Smooth muscle cell (in vitro differentiated cells): ENCODE measurements around the gene HDAC9. TPM values are rescaled to one million over a fixed set of nuclear protein-coding genes. Genes with fewer than 3 reads are reported as not detected.

Source experiments
- DNase-seq: peaks from one replicate; lab custom pipeline; 2025; ENCODE audit not compliant: unreplicated experiment; lab: John Stamatoyannopoulos, UW
- H2AFZ ChIP-seq: fragments of 200-600 bp; sonication (generic); 2 replicates; pipeline ENCODE4 v1.6.0; 2016; ENCODE audit warnings: antibody characterized with exemption, low read depth, mild to moderate bottlenecking
- H3F3A ChIP-seq: fragments of 200-600 bp; sonication (generic); 2 replicates; pipeline ENCODE4 v1.6.0; 2017; ENCODE audit warnings: antibody characterized with exemption, low read depth
- H3K27ac ChIP-seq: fragments of 200-600 bp; sonication (generic); 2 replicates; pipeline ENCODE4 v1.5.1; 2016; ENCODE audit warnings: low read depth, mild to moderate bottlenecking
- H3K27me3 ChIP-seq: fragments of 200-600 bp; sonication (generic); 2 replicates; pipeline ENCODE4 v1.6.1; 2016; ENCODE audit warnings: low read depth, mild to moderate bottlenecking
- H3K36me3 ChIP-seq: fragments of 200-600 bp; sonication (generic); 2 replicates; pipeline ENCODE4 v1.5.1; 2016; ENCODE audit warnings: low read depth
- H3K4me1 ChIP-seq: fragments of 200-600 bp; sonication (generic); 2 replicates; pipeline ENCODE4 v1.5.1; 2016; ENCODE audit warnings: low read depth
- H3K4me2 ChIP-seq: fragments of 200-600 bp; sonication (generic); 2 replicates; pipeline ENCODE4 v1.6.0; 2016; ENCODE audit warnings: mild to moderate bottlenecking
- H3K4me3 ChIP-seq: fragments of 200-600 bp; sonication (generic); 2 replicates; pipeline ENCODE4 v1.5.1; 2016; ENCODE audit warnings: mild to moderate bottlenecking
- H3K79me2 ChIP-seq: fragments of 200-600 bp; sonication (generic); 2 replicates; pipeline ENCODE4 v1.6.0; 2016; ENCODE audit warnings: low read depth, mild to moderate bottlenecking
- H3K9ac ChIP-seq: fragments of 200-600 bp; sonication (generic); 2 replicates; pipeline ENCODE4 v1.6.0; 2016; ENCODE audit warnings: low read depth
- H3K9me3 ChIP-seq: fragments of 200-600 bp; sonication (generic); replicated peaks from 2 replicates; pipeline ENCODE4 v1.5.1; 2016; ENCODE audit warnings: low read depth
- H4K20me1 ChIP-seq: fragments of 200-600 bp; sonication (generic); 2 replicates; pipeline ENCODE4 v1.6.0; 2016; ENCODE audit warnings: low read depth
- CTCF ChIP-seq: fragments of 200-600 bp; sonication (generic); IDR thresholded peaks from 2 replicates; pipeline ENCODE4 v1.5.1; 2017; ENCODE audit warnings: borderline replicate concordance, mild to moderate bottlenecking, antibody characterized with exemption; ENCODE audit not compliant: insufficient read depth, poor library complexity, severe bottlenecking
- WGBS: methylation state at CpG from one replicate; pipeline ENCODE4 v1.1.7; 2016; ENCODE audit warnings: low lambda C conversion rate; 5-methylcytosine and 5-hydroxymethylcytosine counted together
- polyA plus RNA-seq: library from polyadenylated mRNA; unstranded; fragments of >200 nt; fragmentation: Nextera tagmentation; extraction: Ambion mirVana; gene quantifications from 2 replicates; pipeline ENCODE4 v1.2.1, GENCODE V29; 2016
- total RNA-seq: library from RNA; depleted of rRNA; stranded (reverse); fragments of >200 nt; gene quantifications from 2 replicates; pipeline ENCODE4 v1.2.3, GENCODE V29; 2014

Gene HDAC9
- total and polyA plus RNA-seq, 2 experiments from 2014 or later: 2.2 to 7.1 TPM

GRCh38 chr7:18565337-18565736, 69.8 kb downstream of the HDAC9 start:
- Histone ChIP-seq H3K36me3 (no peaks in the 10 kb centered on the region), H3K4me2 (no peak overlapping the region), H3K9ac (no peak overlapping the region), H3K4me1 (no peaks in the 10 kb centered on the region), H2AFZ (no peak overlapping the region), H3K79me2 (no peaks in the 10 kb centered on the region), H3K27me3 (no peaks in the 10 kb centered on the region), H3K4me3 (no peak overlapping the region), H4K20me1 (no peaks in the 10 kb centered on the region), H3F3A (no peaks in the 10 kb centered on the region), H3K27ac (no peak overlapping the region), H3K9me3 (no peaks in the 10 kb centered on the region)
- no peak for DNase-seq
- TF ChIP-seq CTCF: no peak

- 100% methylated on average over 1 of the region's 1 CpG for WGBS
- Histone ChIP-seq H3K79me2 (no peaks in the 10 kb centered on the region), H3K9me3 (no peaks in the 10 kb centered on the region), H3K4me1 (no peaks in the 10 kb centered on the region), H3K4me2 (no peak overlapping the region), H3K4me3 (no peak overlapping the region), H3K27ac (no peak overlapping the region), H4K20me1 (no peaks in the 10 kb centered on the region), H3F3A (no peaks in the 10 kb centered on the region), H3K36me3 (no peaks in the 10 kb centered on the region), H3K27me3 (no peaks in the 10 kb centered on the region), H2AFZ (no peak overlapping the region), H3K9ac (no peak overlapping the region)
- no peak for DNase-seq
- no peak for TF ChIP-seq CTCF
These were observed 70.7 kb downstream of the HDAC9 start for GRCh38 chr7:18566205-18566604.

GRCh38 chr7:18566829-18567228, 71.3 kb downstream of the HDAC9 start:
- Histone ChIP-seq H3K4me3 (no peak overlapping the region), H3K9me3 (no peaks in the 10 kb centered on the region), H3F3A (no peaks in the 10 kb centered on the region), H2AFZ (no peak overlapping the region), H3K36me3 (no peaks in the 10 kb centered on the region), H4K20me1 (no peaks in the 10 kb centered on the region), H3K79me2 (no peaks in the 10 kb centered on the region), H3K27me3 (no peaks in the 10 kb centered on the region), H3K4me2 (no peak overlapping the region), H3K4me1 (no peaks in the 10 kb centered on the region), H3K9ac (no peak overlapping the region), H3K27ac (no peak overlapping the region)
- no peak for DNase-seq
- no peak for TF ChIP-seq CTCF
- WGBS: 93% methylated on average over 7 of the region's 7 CpGs

GRCh38 chr7:18570441-18570840, 74.9 kb downstream of the HDAC9 start:
- Histone ChIP-seq H3K4me3 (no peak overlapping the region), H4K20me1 (no peaks in the 10 kb centered on the region), H3F3A (no peaks in the 10 kb centered on the region), H3K4me1 (no peaks in the 10 kb centered on the region), H3K27me3 (no peaks in the 10 kb centered on the region), H3K9me3 (no peaks in the 10 kb centered on the region), H3K36me3 (no peaks in the 10 kb centered on the region), H3K79me2 (no peaks in the 10 kb centered on the region), H3K9ac (no peak overlapping the region), H3K27ac (no peak overlapping the region), H3K4me2 (no peak overlapping the region), H2AFZ (no peak overlapping the region)
- DNase-seq: no peak
- no peak for TF ChIP-seq CTCF
- 91% methylated on average over 3 of the region's 3 CpGs for WGBS
